KMS-11 (cell line): Measurements from ENCODE around the gene SMG1.

Source experiments
- H2AFZ ChIP-seq: fragments of 200-600 bp; sonication (generic); 2 replicates; pipeline ENCODE4 v1.6.1; 2016; ENCODE audit warnings: antibody characterized with exemption, mixed run types, low read depth
- H3K27ac ChIP-seq: fragments of 200-600 bp; sonication (generic); 2 replicates; pipeline ENCODE4 v1.6.1; 2016; ENCODE audit warnings: mild to moderate bottlenecking, mixed run types
- H3K27me3 ChIP-seq: fragments of 200-600 bp; sonication (generic); 2 replicates; pipeline ENCODE4 v1.6.1; 2017; ENCODE audit warnings: mild to moderate bottlenecking, low read depth, mixed run types, moderate library complexity; ENCODE audit not compliant: insufficient read depth
- H3K36me3 ChIP-seq: fragments of 200-600 bp; sonication (generic); 2 replicates; pipeline ENCODE4 v1.6.1; 2017; ENCODE audit warnings: mild to moderate bottlenecking, mixed run types; ENCODE audit not compliant: insufficient read depth
- H3K4me1 ChIP-seq: fragments of 200-600 bp; sonication (generic); 2 replicates; pipeline ENCODE4 v1.6.1; 2016; ENCODE audit warnings: mild to moderate bottlenecking, low read depth, mixed run types; ENCODE audit not compliant: poor library complexity, severe bottlenecking
- H3K4me2 ChIP-seq: fragments of 200-600 bp; sonication (generic); 2 replicates; pipeline ENCODE4 v1.7.0; 2016; ENCODE audit warnings: mild to moderate bottlenecking, mixed run types
- H3K4me3 ChIP-seq: fragments of 200-600 bp; sonication (generic); IDR thresholded peaks from 2 replicates; pipeline ENCODE4 v1.6.1; 2017; ENCODE audit warnings: low read depth, low read length, mixed read lengths; ENCODE audit not compliant: insufficient read depth
- H3K79me2 ChIP-seq: fragments of 200-600 bp; sonication (generic); 2 replicates; pipeline ENCODE4 v1.6.1; 2016; ENCODE audit warnings: low read depth, mixed run types; ENCODE audit not compliant: insufficient read depth
- H3K9ac ChIP-seq: fragments of 200-600 bp; sonication (generic); 2 replicates; pipeline ENCODE4 v1.6.1; 2016; ENCODE audit warnings: mild to moderate bottlenecking, mixed run types
- H4K20me1 ChIP-seq: fragments of 200-600 bp; sonication (generic); 2 replicates; pipeline ENCODE4 v1.6.1; 2016; ENCODE audit warnings: mild to moderate bottlenecking, mixed run types; ENCODE audit not compliant: insufficient read depth
- TF ChIP-seq, protein P1 (sequence below): fragments of 200-600 bp; sonication (generic); conservative IDR thresholded peaks from 2 replicates; pipeline ENCODE4 v1.6.1; 2017; ENCODE audit warnings: low read depth, mild to moderate bottlenecking, antibody characterized with exemption, low read length, moderate library complexity, mixed read lengths

The SMG1 gene

DNA sequence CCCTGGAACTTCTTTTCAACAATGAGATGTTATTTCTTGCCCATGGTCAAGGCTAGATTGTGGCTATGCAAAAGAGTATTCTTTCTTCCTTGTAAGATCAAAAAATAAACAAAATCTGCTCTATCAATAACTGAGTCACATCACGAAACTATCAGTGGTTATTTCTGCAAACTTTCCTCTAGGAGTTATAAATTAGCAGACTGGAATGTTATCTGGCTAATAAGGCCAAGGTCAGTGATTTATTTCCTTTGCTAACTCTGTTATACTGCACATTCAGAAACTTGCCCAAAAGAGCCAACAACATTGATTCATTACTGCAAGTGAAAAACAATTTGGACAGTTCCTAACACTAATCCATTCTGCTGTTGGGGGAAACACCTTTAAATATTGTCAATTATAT is 129.8 kb downstream of the SMG1 start:
- H3K4me2 ChIP-seq, result no peak overlapping the region
- no peak overlapping the region for H3K27ac ChIP-seq
- no peaks in the 10 kb centered on the region; the same call in 1 of the 2 replicates for H3K36me3 ChIP-seq
- peaks cover 20% of the 10 kb centered on the region for H3K4me1 ChIP-seq
- H3K27me3 ChIP-seq, result no peaks in the 10 kb centered on the region
- H3K79me2 ChIP-seq, result peaks cover 34% of the 10 kb centered on the region
- 0 out of 2 replicates have a peak, but pooled peaks cover 3% of the 10 kb centered on the region for H4K20me1 ChIP-seq
- TF ChIP-seq, protein P1, sequence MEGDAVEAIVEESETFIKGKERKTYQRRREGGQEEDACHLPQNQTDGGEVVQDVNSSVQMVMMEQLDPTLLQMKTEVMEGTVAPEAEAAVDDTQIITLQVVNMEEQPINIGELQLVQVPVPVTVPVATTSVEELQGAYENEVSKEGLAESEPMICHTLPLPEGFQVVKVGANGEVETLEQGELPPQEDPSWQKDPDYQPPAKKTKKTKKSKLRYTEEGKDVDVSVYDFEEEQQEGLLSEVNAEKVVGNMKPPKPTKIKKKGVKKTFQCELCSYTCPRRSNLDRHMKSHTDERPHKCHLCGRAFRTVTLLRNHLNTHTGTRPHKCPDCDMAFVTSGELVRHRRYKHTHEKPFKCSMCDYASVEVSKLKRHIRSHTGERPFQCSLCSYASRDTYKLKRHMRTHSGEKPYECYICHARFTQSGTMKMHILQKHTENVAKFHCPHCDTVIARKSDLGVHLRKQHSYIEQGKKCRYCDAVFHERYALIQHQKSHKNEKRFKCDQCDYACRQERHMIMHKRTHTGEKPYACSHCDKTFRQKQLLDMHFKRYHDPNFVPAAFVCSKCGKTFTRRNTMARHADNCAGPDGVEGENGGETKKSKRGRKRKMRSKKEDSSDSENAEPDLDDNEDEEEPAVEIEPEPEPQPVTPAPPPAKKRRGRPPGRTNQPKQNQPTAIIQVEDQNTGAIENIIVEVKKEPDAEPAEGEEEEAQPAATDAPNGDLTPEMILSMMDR, result no peak
- no peak overlapping the region for H3K4me3 ChIP-seq
- H2AFZ ChIP-seq, result no peak overlapping the region
- H3K9ac ChIP-seq, result no peak overlapping the region

DNA sequence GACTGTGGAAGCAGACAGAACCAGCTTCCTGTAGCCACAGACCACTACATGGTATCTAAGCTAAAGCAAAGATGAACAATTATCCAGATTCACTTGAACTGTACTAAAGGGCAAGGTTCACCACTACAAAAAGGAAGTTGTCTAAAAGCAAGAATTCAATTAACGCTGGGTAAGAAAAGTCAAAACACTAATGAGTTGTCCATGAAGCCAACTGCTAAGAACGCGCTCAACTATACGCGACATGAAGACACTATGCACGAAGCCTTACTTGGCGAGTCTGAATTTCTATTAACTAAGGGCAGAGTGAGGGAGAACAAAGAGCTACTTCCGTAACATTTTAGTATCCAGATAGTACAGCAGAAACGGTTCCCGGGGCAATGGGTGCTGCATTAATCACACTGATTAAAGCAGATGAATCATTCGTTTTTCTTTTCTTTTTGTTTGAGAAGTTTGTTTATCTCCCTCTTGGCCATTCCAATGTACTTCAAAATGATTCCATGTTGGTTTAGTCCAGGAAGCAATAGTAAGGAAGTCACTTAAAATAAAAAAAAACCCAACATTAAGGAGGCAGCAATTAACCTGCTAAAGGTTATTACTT is 133.3 kb downstream of the SMG1 start:
- no peak overlapping the region for H3K4me2 ChIP-seq
- peaks cover 12% of the 10 kb centered on the region for H3K4me1 ChIP-seq
- TF ChIP-seq, protein P1, result no peak
- no peak overlapping the region for H3K4me3 ChIP-seq
- peaks cover 4% of the 10 kb centered on the region; the same call in 1 of the 2 replicates for H3K36me3 ChIP-seq
- H4K20me1 ChIP-seq, result peaks cover 10% of the 10 kb centered on the region
- H3K79me2 ChIP-seq, result peaks cover 26% of the 10 kb centered on the region
- H3K27me3 ChIP-seq, result no peaks in the 10 kb centered on the region
- H3K9ac ChIP-seq, result no peak overlapping the region
- H2AFZ ChIP-seq, result no peak overlapping the region
- no peak overlapping the region for H3K27ac ChIP-seq

DNA sequence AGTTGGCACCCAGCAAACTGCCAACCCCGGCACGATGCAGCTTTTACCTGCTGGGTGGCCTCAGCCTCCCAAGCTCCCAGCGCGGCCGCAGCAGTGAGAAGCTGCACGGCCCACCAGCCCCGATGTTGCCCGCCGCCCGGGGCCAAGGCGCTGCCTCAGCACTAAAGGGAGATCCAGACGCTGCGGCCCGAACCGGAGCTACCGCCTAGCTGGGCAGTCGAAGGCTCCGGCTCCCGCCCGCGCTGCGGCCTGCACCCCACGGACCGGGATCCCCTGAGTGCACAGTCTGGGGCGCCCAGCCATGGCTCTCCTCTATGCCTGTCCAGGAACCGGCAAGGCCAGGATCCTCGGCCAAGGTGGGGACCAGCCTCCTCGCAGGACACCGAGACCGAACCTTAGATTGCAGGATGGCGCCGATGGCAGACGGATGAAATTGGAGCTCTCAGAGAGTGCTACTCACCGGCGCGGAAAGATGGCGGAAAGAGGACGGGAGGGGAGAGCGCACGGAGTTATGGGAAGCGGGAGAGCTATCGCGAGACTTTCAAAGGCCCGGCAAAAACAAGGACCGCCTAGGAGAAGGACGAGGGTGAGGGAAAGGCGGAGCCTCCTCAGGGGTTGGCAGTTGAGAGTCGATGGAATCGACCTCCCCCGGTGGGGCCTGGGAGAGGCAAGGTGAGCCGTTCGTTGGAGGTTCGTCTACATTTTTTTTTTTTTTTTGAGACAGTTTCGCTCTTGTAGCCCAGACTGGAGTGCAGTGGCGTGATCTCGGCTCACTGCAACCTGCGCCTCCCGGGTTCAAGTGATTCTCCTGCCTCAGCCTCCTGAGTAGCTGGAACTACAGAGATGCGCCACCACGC is 136.1 kb downstream of the SMG1 start, which contains the start of gene RPS15A:
Gene RPS15A (minus strand): TSS at position 485 of the 857 bp plus-strand sequence. CDS start 1,221 bp downstream, outside the sequence.
- Histone ChIP-seq H3K4me1 (peaks cover 35% of the 10 kb centered on the region), H3K36me3 (peaks cover 28% of the 10 kb centered on the region; the same call in 1 of the 2 replicates), H3K27me3 (no peaks in the 10 kb centered on the region), H2AFZ (peak within 1 kb of the TSS; percentile 68), H3K4me2 (peak within 1 kb of the TSS; percentile 66), H3K27ac (peak within 1 kb of the TSS; percentile 73), H3K9ac (peak within 1 kb of the TSS; percentile 98), H3K4me3 (no peak within 1 kb of the TSS), H3K79me2 (peaks cover 51% of the 10 kb centered on the region), H4K20me1 (peaks cover 38% of the 10 kb centered on the region)
- TF ChIP-seq, protein P1, result no peak

DNA sequence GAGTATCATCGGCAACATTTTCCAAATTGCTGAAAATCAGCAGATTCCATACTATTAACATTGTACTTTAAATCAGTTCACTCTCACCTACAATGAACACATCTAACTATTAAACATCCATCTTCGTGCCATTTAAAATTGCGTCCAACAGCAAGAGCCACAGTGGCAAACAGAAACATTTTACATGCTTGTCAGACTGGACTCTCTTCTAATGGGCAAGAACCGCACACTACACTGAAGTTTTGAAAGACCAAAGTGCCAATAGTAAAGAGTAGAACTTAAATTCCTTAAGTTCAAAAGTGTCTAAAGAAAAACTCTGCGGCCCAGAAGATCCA is 136.7 kb downstream of the SMG1 start:
- peaks cover 41% of the 10 kb centered on the region for H3K4me1 ChIP-seq
- H3K9ac ChIP-seq, result peak overlapping the region; percentile 98
- peaks cover 57% of the 10 kb centered on the region for H3K79me2 ChIP-seq
- H3K27ac ChIP-seq, result peak overlapping the region; percentile 73
- no peak overlapping the region for H2AFZ ChIP-seq
- no peaks in the 10 kb centered on the region for H3K27me3 ChIP-seq
- no peak overlapping the region for H3K4me3 ChIP-seq
- peak overlapping the region; percentile 66 for H3K4me2 ChIP-seq
- H4K20me1 ChIP-seq, result peaks cover 44% of the 10 kb centered on the region
- TF ChIP-seq, protein P1, result no peak
- peaks cover 32% of the 10 kb centered on the region; the same call in 1 of the 2 replicates for H3K36me3 ChIP-seq
